ENCODE results near the gene FJX1.

DNA sequence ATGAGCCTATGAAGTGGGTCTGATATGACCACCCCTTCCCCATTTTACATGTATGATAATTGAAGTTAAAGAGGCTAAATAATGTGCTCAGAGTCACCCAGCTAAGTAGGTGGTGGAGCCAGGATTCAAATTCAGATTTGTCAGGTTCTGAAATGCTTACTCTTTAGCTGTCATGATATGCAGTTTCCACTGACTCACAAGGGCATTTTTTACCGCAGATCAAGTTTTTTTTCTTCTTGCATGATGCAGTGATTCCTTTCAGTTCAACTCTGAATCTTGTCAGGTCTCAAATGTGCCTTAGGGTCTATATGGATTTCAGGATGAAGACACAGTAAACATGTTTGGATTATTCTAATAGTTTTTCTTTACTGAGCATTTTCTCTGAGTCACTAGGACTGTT, 31.7 kb downstream of the FJX1 start:
- TF ChIP-seq, protein P1, sequence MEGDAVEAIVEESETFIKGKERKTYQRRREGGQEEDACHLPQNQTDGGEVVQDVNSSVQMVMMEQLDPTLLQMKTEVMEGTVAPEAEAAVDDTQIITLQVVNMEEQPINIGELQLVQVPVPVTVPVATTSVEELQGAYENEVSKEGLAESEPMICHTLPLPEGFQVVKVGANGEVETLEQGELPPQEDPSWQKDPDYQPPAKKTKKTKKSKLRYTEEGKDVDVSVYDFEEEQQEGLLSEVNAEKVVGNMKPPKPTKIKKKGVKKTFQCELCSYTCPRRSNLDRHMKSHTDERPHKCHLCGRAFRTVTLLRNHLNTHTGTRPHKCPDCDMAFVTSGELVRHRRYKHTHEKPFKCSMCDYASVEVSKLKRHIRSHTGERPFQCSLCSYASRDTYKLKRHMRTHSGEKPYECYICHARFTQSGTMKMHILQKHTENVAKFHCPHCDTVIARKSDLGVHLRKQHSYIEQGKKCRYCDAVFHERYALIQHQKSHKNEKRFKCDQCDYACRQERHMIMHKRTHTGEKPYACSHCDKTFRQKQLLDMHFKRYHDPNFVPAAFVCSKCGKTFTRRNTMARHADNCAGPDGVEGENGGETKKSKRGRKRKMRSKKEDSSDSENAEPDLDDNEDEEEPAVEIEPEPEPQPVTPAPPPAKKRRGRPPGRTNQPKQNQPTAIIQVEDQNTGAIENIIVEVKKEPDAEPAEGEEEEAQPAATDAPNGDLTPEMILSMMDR (IDR thresholded peaks at IDR 0.05; ENCODE audit: low read depth, low read length) = no peak
- TF ChIP-seq EZH2phosphoT487 (IDR thresholded peaks at IDR 0.05; ENCODE audit: low read depth) = no peak
